ENCODE results near the gene ARHGAP6.

- no peak for TF ChIP-seq CTCF (IDR thresholded peaks at IDR 0.05; ENCODE audit: low read length)
- no peak for TF ChIP-seq EZH2 (optimal IDR thresholded peaks at IDR 0.05; ENCODE audit: low read depth, low read length)
- TF ChIP-seq EZH2phosphoT487 (IDR thresholded peaks at IDR 0.05; ENCODE audit: low read length) = no peak
Observed at GRCh38 chrX:11450354-11450753, 215.4 kb downstream of the ARHGAP6 start.
